Measurements from ENCODE around the gene AKT1S1.

Gene AKT1S1

DNA sequence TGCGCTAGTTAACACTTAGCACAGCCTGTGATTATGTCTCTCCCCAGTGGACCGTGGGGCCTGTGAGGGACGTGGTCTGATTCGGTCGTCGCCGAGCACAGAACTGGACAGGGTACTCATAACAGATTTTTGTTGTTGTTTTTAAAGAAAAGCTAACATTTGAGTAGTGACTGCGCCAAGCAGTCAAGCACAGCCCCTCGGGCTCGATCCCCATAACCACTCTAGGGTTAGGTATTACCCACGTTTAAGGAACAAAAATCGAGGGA, 27.0 kb downstream of the AKT1S1 start:
- CTCF ChIA-PET, result interaction anchor here (0.6 to 2.8 kb wide), 11 partner anchors 13 to 280 kb away, joined by 3 to 13 read pairs (median 4); partner anchors contain the start of gene FUZ
- H3K27ac ChIP-seq (ENCODE audit: extremely low read depth, low read depth, low read length), result peak overlapping the region; percentile 99; the same call in 1 of the 2 replicates

DNA sequence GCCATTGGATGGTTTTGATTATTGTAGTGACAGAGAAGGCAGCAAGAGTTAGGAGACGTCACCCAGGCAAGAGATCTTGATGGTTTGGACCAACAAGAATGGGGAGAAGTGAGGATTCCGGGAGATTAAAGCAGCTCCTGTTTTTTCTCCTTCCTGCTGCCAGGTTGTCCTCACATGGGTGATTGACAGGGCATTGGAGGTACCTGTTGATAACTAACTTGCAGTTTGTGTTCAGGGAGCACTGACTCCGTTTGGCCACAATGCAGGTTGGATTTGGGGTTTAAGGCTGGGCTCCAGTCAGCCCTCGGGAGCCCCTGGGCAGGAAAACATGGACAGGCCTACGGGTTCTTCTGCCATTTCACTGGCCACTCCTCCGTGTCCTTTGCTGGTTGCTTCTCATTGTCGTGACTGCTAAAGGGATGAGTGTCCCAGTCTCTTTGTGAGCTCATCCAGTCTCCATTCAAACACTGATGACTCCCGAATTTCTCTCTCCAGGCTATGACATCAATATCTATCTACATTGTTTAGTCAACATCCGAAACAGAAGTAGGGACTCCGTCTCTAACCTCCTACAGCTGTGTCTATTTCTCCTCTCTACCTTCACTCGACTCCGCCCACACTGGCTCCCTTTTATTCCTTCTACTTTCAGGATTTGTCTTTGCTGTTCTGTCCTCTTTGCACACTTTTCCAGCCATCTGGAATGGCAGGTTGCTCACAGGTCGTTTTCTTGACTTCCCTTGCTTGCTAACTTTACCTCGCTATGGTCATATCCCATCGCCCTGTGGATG, 27.5 kb downstream of the AKT1S1 start:
- no peak overlapping the region for H3K4me3 ChIP-seq (ENCODE audit: low read depth, low read length)
- H3K27ac ChIP-seq (ENCODE audit: extremely low read depth, low read depth, low read length), result no peak overlapping the region
- H3K9me3 ChIP-seq (ENCODE audit: control insufficient read depth, insufficient read depth, low read depth, low read length), result no peaks in the 10 kb centered on the region
- CTCF ChIA-PET, result interaction anchor here (0.6 to 2.8 kb wide), 8 partner anchors 14 to 177 kb away, joined by 3 to 13 read pairs (median 4); partner anchors contain the start of gene FUZ
- TF ChIP-seq RBAK (tag by site-specific recombination; IDR thresholded peaks at IDR 0.05) (0 out of 2 replicates have a peak, but pooled peaks have one; percentile 12), SCRT1 (tag by site-specific recombination; IDR thresholded peaks at IDR 0.05; ENCODE audit: borderline replicate concordance) (0 out of 2 replicates have a peak, but pooled peaks have one; percentile 56), ZNF341 (tag by site-specific recombination; IDR thresholded peaks at IDR 0.05; ENCODE audit: low read depth) (0 out of 2 replicates have a peak, but pooled peaks have one; percentile 32), ZFHX2 (tag by site-specific recombination; conservative IDR thresholded peaks at IDR 0.05) (peak; percentile 28; the same call in 1 of the 2 replicates), ZNF596 (tag by site-specific recombination; IDR thresholded peaks at IDR 0.05) (no peak), OSR2 (tag by site-specific recombination; IDR thresholded peaks at IDR 0.05) (no peak), SCRT2 (tag by site-specific recombination; IDR thresholded peaks at IDR 0.05) (peak; percentile 88)
- peaks cover 0 to 7% of the 10 kb centered on the region in 2 experiments; a peak in 2 of 3 replicates for H3K36me3 ChIP-seq (ENCODE audit: control insufficient read depth in 2 of 2, insufficient read depth in 1 of 2, low read length in 2 of 2)
- POLR2A ChIA-PET, result interaction anchor here (0.6 to 8.8 kb wide), 14 partner anchors 9 to 710 kb away, joined by 3 to 128 read pairs (median 8); partner anchors contain the start of genes AP2A1, ATF5, FUZ and NUP62
- H3K4me1 ChIP-seq (ENCODE audit: control insufficient read depth, insufficient read depth, low read length), result peaks cover 17% of the 10 kb centered on the region; the same call in 1 of the 2 replicates

More for the DNA sequence above, 27.0 kb downstream of the AKT1S1 start:
- Histone ChIP-seq H3K4me1 (ENCODE audit: control insufficient read depth, insufficient read depth, low read length) (peaks cover 17% of the 10 kb centered on the region; the same call in 1 of the 2 replicates), H3K4me3 (ENCODE audit: low read depth, low read length) (peak overlapping the region; percentile 76), H3K9me3 (ENCODE audit: control insufficient read depth, insufficient read depth, low read depth, low read length) (no peaks in the 10 kb centered on the region), H3K36me3 (ENCODE audit: control insufficient read depth in 2 of 2, insufficient read depth in 1 of 2, low read length in 2 of 2) (peaks cover 0 to 12% of the 10 kb centered on the region in 2 experiments; a peak in 2 of 3 replicates)
- TF ChIP-seq ZNF521 (tag by site-specific recombination; IDR thresholded peaks at IDR 0.05), result no peak
- TF ChIP-seq ZNF266 (tag by site-specific recombination; IDR thresholded peaks at IDR 0.05; ENCODE audit: low read depth), result no peak
- no peak for TF ChIP-seq ZNF670 (tag by site-specific recombination; IDR thresholded peaks at IDR 0.05; ENCODE audit: low read depth)
- TF ChIP-seq ZNF558 (tag by site-specific recombination; IDR thresholded peaks at IDR 0.05), result no peak
- TF ChIP-seq, protein P1, sequence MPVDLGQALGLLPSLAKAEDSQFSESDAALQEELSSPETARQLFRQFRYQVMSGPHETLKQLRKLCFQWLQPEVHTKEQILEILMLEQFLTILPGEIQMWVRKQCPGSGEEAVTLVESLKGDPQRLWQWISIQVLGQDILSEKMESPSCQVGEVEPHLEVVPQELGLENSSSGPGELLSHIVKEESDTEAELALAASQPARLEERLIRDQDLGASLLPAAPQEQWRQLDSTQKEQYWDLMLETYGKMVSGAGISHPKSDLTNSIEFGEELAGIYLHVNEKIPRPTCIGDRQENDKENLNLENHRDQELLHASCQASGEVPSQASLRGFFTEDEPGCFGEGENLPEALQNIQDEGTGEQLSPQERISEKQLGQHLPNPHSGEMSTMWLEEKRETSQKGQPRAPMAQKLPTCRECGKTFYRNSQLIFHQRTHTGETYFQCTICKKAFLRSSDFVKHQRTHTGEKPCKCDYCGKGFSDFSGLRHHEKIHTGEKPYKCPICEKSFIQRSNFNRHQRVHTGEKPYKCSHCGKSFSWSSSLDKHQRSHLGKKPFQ (tag by site-specific recombination; IDR thresholded peaks at IDR 0.05), result no peak
- TF ChIP-seq, protein P2, sequence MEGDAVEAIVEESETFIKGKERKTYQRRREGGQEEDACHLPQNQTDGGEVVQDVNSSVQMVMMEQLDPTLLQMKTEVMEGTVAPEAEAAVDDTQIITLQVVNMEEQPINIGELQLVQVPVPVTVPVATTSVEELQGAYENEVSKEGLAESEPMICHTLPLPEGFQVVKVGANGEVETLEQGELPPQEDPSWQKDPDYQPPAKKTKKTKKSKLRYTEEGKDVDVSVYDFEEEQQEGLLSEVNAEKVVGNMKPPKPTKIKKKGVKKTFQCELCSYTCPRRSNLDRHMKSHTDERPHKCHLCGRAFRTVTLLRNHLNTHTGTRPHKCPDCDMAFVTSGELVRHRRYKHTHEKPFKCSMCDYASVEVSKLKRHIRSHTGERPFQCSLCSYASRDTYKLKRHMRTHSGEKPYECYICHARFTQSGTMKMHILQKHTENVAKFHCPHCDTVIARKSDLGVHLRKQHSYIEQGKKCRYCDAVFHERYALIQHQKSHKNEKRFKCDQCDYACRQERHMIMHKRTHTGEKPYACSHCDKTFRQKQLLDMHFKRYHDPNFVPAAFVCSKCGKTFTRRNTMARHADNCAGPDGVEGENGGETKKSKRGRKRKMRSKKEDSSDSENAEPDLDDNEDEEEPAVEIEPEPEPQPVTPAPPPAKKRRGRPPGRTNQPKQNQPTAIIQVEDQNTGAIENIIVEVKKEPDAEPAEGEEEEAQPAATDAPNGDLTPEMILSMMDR (tag by site-specific recombination; IDR thresholded peaks at IDR 0.05), result no peak
- TF ChIP-seq OSR2 (tag by site-specific recombination; IDR thresholded peaks at IDR 0.05), result no peak
- no peak for TF ChIP-seq ZNF16 (tag by site-specific recombination; IDR thresholded peaks at IDR 0.05; ENCODE audit: low read depth)
- TF ChIP-seq, protein P3, sequence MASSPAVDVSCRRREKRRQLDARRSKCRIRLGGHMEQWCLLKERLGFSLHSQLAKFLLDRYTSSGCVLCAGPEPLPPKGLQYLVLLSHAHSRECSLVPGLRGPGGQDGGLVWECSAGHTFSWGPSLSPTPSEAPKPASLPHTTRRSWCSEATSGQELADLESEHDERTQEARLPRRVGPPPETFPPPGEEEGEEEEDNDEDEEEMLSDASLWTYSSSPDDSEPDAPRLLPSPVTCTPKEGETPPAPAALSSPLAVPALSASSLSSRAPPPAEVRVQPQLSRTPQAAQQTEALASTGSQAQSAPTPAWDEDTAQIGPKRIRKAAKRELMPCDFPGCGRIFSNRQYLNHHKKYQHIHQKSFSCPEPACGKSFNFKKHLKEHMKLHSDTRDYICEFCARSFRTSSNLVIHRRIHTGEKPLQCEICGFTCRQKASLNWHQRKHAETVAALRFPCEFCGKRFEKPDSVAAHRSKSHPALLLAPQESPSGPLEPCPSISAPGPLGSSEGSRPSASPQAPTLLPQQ (tag by site-specific recombination; IDR thresholded peaks at IDR 0.05), result no peak
- POLR2A ChIA-PET, result interaction anchor here (0.5 to 8.8 kb wide), 17 partner anchors 9 to 354 kb away, joined by 3 to 128 read pairs (median 6); partner anchors contain the start of genes AP2A1, ATF5, FUZ and NUP62
